CD14-positive monocyte (primary cell): ENCODE data around the gene BORCS8. TPM values are rescaled to one million over a fixed set of nuclear protein-coding genes. Genes with fewer than 3 reads are reported as not detected.

Experiments used
- DNase-seq, 3 donors: peaks; one replicate each; pipeline ENCODE4 v3.0.0-alpha.2; 2011 to 2022
- H2AFZ ChIP-seq: 2 replicates; pipeline ENCODE4 v1.6.0; 2012; ENCODE audit warnings: mild to moderate bottlenecking, low read depth, low read length, inconsistent platforms; ENCODE audit not compliant: insufficient read depth, poor library complexity, severe bottlenecking
- H3K27ac ChIP-seq, 2 donors: 1 replicate in 1 of 2; 2 replicates in 1 of 2; pipeline ENCODE4 v1.5.1; 2012 to 2013; ENCODE audit warnings: low read length in 2 of 2, control low read depth in 1 of 2, inconsistent platforms in 1 of 2, low read depth in 1 of 2, mild to moderate bottlenecking in 1 of 2
- H3K27me3 ChIP-seq, 2 donors: one replicate each; pipeline versions ENCODE4 v1.6.0 to v1.6.1; 2011 to 2013; ENCODE audit warnings: low read length in 2 of 2; ENCODE audit not compliant: control insufficient read depth in 2 of 2, insufficient read depth in 2 of 2
- H3K36me3 ChIP-seq, 2 donors: replicated peaks in 1 of 2; 1 replicate in 1 of 2; 2 replicates in 1 of 2; pipeline versions ENCODE4 v1.5.1 to v1.6.1; 2012 to 2013; ENCODE audit warnings: low read length in 2 of 2, control low read depth in 1 of 2, inconsistent platforms in 1 of 2, mild to moderate bottlenecking in 1 of 2; ENCODE audit not compliant: insufficient read depth in 2 of 2, control insufficient read depth in 1 of 2
- H3K4me1 ChIP-seq, 2 donors: 1 replicate in 1 of 2; 2 replicates in 1 of 2; pipeline versions ENCODE4 v1.5.1 to v1.6.1; 2012 to 2013; ENCODE audit warnings: low read length in 2 of 2, control low read depth in 1 of 2, inconsistent platforms in 1 of 2, mild to moderate bottlenecking in 1 of 2, moderate library complexity in 1 of 2; ENCODE audit not compliant: insufficient read depth in 2 of 2, control insufficient read depth in 1 of 2
- H3K4me2 ChIP-seq: replicated peaks from 2 replicates; pipeline ENCODE3; 2012; ENCODE audit warnings: low read length, moderate library complexity, mild to moderate bottlenecking; ENCODE audit not compliant: poor library complexity, severe bottlenecking; ENCODE audit errors: extremely low read depth
- H3K4me3 ChIP-seq, 3 experiments: fragments of 200-600 bp in 1 of 3; sonication (generic) in 1 of 3; replicated peaks in 1 of 3; 1 replicate in 2 of 3; 2 replicates in 1 of 3; pipeline ENCODE4 v1.5.1; 2011 to 2013; ENCODE audit warnings: low read length in 3 of 3, mild to moderate bottlenecking in 3 of 3, control low read depth in 2 of 3, low read depth in 2 of 3, inconsistent platforms in 1 of 3, moderate library complexity in 1 of 3
- H3K79me2 ChIP-seq: 2 replicates; pipeline ENCODE4 v1.6.0; 2012; ENCODE audit warnings: mild to moderate bottlenecking, control low read depth, inconsistent platforms, low read length, moderate library complexity; ENCODE audit not compliant: insufficient read depth
- H3K9ac ChIP-seq: 2 replicates; pipeline ENCODE4 v1.6.0; 2017; ENCODE audit warnings: low read length, mild to moderate bottlenecking; ENCODE audit not compliant: insufficient read depth, poor library complexity, severe bottlenecking
- H3K9me3 ChIP-seq, 2 donors: replicated peaks in 1 of 2; 1 replicate in 1 of 2; 2 replicates in 1 of 2; pipeline versions ENCODE4 v1.5.1 to v1.6.1; 2012 to 2013; ENCODE audit warnings: low read length in 2 of 2, control low read depth in 1 of 2; ENCODE audit not compliant: control insufficient read depth in 1 of 2, insufficient read depth in 1 of 2
- H4K20me1 ChIP-seq: 2 replicates; pipeline ENCODE4 v1.6.0; 2012; ENCODE audit warnings: mild to moderate bottlenecking, low read length, control low read depth, moderate library complexity; ENCODE audit not compliant: insufficient read depth
- H3K27ac Mint-ChIP-seq, 7 donors: one replicate each; pipeline ENCODE4 v1.8.0; 2020; ENCODE audit warnings: mild to moderate bottlenecking in 7 of 7, mixed read lengths in 7 of 7, moderate library complexity in 6 of 7, inconsistent platforms in 2 of 7
- H3K27me3 Mint-ChIP-seq, 3 donors: one replicate each; pipeline ENCODE4 v1.8.0; 2021 to 2022; ENCODE audit warnings: low read depth in 3 of 3, mild to moderate bottlenecking in 3 of 3, mixed read lengths in 3 of 3, moderate library complexity in 3 of 3, inconsistent platforms in 1 of 3
- H3K36me3 Mint-ChIP-seq, 2 donors: one replicate each; pipeline ENCODE4 v1.8.0; 2020; ENCODE audit warnings: mixed read lengths in 2 of 2, inconsistent platforms in 1 of 2, mild to moderate bottlenecking in 1 of 2
- H3K4me1 Mint-ChIP-seq: one replicate; pipeline ENCODE4 v1.8.0; 2020; ENCODE audit warnings: mild to moderate bottlenecking, mixed read lengths
- H3K4me3 Mint-ChIP-seq, 2 donors: one replicate each; pipeline ENCODE4 v1.8.0; 2020; ENCODE audit warnings: mild to moderate bottlenecking in 2 of 2, mixed read lengths in 2 of 2, moderate library complexity in 1 of 2
- H3K9me3 Mint-ChIP-seq, 7 donors: one replicate each; pipeline ENCODE4 v1.8.0; 2020 to 2022; ENCODE audit warnings: mixed read lengths in 7 of 7, mild to moderate bottlenecking in 6 of 7, moderate library complexity in 6 of 7, inconsistent platforms in 2 of 7
- CTCF ChIP-seq: fragments of 200-600 bp; IDR thresholded peaks from one replicate; pipeline ENCODE4 v1.8.0; 2022; ENCODE audit warnings: antibody characterized with exemption, mild to moderate bottlenecking
- WGBS: methylation state at CpG from one replicate; pipeline ENCODE4 v1.1.5; 2013; ENCODE audit warnings: missing lambda C conversion rate; ENCODE audit not compliant: insufficient coverage; 5-methylcytosine and 5-hydroxymethylcytosine counted together
- intact Hi-C, 2 donors: fragments of 100-400 bp; cut with micrococcal nuclease; formaldehyde crosslinking; loops; one replicate each; pipeline versions ENCODE4 v1.15.0 to v1.15.1; 2023
- polyA plus RNA-seq, 3 donors: library from polyadenylated mRNA; depleted of rRNA in 1 of 3; unstranded in 2 of 3; stranded (reverse) in 1 of 3; fragments of 300-500 nt in 2 of 3; fragments of >200 nt in 1 of 3; fragmentation: Illumina TruSeq in 2 of 3; gene quantifications; 1 replicate in 2 of 3; 2 replicates in 1 of 3; pipeline ENCODE4 v1.2.3, GENCODE V29; 2012 to 2021

BORCS8 gene
- polyA plus RNA-seq, 3 donors, result 31.6 to 44.1 (median 36.5) TPM

- Mint-ChIP-seq H3K4me1 (no peaks in the 10 kb centered on the region), H3K27me3 (peaks cover 0 to 1% (median 0%) of the 10 kb centered on the region in 3 donors), H3K36me3 (peaks cover 31 to 32% of the 10 kb centered on the region in 2 donors), H3K4me3 (no peak overlapping the region), H3K27ac (no peak overlapping the region), H3K9me3 (peaks cover 0 to 8% (median 0%) of the 10 kb centered on the region in 7 donors)
- no peaks in the 10 kb centered on the region for H4K20me1 ChIP-seq
- no peak overlapping the region for H3K27ac ChIP-seq
- H3K36me3 ChIP-seq, result peaks cover 6 to 19% of the 10 kb centered on the region in 2 donors
- H3K9me3 ChIP-seq, result no peaks in the 10 kb centered on the region
- intact Hi-C loops, result no loop called here
- H2AFZ ChIP-seq, result no peak overlapping the region
- H3K4me1 ChIP-seq, result no peaks in the 10 kb centered on the region
- no peak for DNase-seq
- no peak overlapping the region for H3K4me2 ChIP-seq
- no peak overlapping the region for H3K4me3 ChIP-seq
- no peaks in the 10 kb centered on the region for H3K79me2 ChIP-seq
- no peak overlapping the region for H3K9ac ChIP-seq
- WGBS, result 94% methylated on average over 12 of the region's 13 CpGs
- TF ChIP-seq CTCF, result no peak
- no peaks in the 10 kb centered on the region for H3K27me3 ChIP-seq
Measured at GRCh38 chr19:19152668-19153384, 39.1 kb downstream of the BORCS8 start.

- TF ChIP-seq CTCF, result no peak
- DNase-seq, result no peak
Measured at GRCh38 chr19:19151418-19151817, 40.5 kb downstream of the BORCS8 start.

More at GRCh38 chr19:19151418-19151817, 40.5 kb downstream of the BORCS8 start:
- H2AFZ ChIP-seq, result no peak overlapping the region
- Mint-ChIP-seq H3K27ac (no peak overlapping the region), H3K9me3 (peaks cover 0 to 13% (median 3%) of the 10 kb centered on the region in 7 donors), H3K4me3 (no peak overlapping the region), H3K36me3 (peaks cover 32 to 41% of the 10 kb centered on the region in 2 donors), H3K4me1 (no peaks in the 10 kb centered on the region), H3K27me3 (peaks cover 0 to 1% (median 0%) of the 10 kb centered on the region in 3 donors)
- H3K27me3 ChIP-seq, result no peaks in the 10 kb centered on the region
- no peaks in the 10 kb centered on the region for H3K4me1 ChIP-seq
- no peaks in the 10 kb centered on the region for H4K20me1 ChIP-seq
- H3K27ac ChIP-seq, result no peak overlapping the region
- intact Hi-C loops, result no loop called here
- no peak overlapping the region for H3K4me3 ChIP-seq
- H3K4me2 ChIP-seq, result no peak overlapping the region
- no peak overlapping the region for H3K9ac ChIP-seq
- WGBS, result 91% methylated on average over 4 of the region's 11 CpGs
- H3K79me2 ChIP-seq, result no peaks in the 10 kb centered on the region
- H3K9me3 ChIP-seq, result no peaks in the 10 kb centered on the region
- H3K36me3 ChIP-seq, result peaks cover 14 to 27% of the 10 kb centered on the region in 2 donors
